HuH-7.5 (cell line): ENCODE data around the gene RBMS3.
"Not testable (repeated sequence)": the region's sequence is repeated elsewhere in the genome, so short reads cannot be mapped to it uniquely, and the experiment has no call there.

Experiments
- DNase-seq: peaks from one replicate; pipeline ENCODE4 v3.0.0; 2011; ENCODE audit warnings: low spot score

Gene RBMS3

DNA sequence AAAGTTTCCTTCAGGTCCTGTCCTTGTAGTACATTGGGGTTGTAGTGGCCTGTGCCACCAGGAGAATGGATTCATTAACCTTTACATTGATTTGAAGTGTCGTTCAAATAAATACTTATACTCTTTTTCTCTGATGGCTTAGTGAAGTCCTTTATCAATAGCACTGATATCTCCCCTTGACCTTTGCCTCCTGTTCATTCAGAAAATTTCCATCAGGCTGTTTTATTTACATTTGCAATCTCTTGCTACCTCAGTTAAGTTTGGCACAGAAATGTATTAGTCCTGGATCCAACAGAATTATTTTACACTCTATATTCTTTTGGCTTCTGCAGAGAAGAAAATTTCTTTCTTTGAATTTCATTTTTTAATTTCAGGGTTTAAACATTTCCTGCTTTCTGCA is 497.0 kb downstream of the RBMS3 start:
- no peak for DNase-seq

DNA sequence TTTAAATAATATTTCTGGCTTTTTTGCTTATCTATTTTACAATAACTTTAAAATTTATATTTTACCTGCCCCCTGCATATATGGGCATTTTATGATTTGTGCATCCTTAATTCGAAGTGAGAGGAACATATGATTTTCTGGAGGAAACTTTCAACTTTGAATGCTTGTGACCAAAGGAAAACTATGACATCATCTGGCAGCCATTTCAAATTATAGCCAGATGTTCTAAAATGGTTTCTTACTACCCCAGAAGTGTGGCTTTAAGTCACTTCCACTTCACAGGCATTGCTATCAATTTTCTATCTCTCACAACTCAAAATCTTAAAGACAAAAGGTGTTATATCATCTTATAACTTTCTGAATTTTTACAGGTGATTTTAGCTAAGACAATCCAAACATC is 508.8 kb downstream of the RBMS3 start:
- DNase-seq: no peak

DNA sequence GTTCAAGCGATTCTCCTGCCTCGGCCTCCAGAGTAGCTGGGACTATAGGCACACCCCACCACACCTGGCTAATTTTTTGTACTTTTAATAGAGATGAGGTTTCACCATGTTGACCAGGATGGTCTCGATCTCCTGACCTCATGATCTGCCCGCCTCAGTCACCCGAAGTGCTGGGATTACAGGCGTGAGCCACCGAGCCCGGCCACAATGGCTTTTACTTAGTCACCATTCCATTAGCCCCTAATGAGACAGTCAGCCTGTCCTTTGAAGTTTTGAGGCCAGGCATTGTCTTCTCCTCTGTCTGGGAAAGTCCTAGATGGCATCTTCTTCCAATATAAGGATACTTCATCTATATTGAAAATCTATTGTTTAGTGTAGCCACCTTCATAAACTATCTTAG is 515.9 kb downstream of the RBMS3 start:
- DNase-seq: no peak

DNA sequence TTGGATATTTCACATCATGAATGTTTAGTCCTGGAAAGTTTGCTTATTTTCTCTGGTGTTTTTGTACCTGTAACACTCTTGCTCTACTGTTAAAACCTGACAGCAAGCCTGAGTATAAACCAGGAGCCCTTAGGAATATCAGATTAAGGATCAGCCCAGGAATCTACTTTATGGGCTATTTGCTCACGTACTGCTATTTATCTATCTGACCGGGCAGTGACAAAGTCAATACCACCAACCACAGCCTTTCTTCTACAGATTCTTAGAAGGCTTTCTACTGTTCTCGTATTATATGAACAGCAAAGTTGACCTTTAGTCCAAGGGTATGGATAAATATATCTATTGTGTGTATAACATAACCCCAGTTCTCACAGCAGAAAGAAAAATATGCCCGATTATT is 521.2 kb downstream of the RBMS3 start:
- peak; percentile 7 for DNase-seq

DNA sequence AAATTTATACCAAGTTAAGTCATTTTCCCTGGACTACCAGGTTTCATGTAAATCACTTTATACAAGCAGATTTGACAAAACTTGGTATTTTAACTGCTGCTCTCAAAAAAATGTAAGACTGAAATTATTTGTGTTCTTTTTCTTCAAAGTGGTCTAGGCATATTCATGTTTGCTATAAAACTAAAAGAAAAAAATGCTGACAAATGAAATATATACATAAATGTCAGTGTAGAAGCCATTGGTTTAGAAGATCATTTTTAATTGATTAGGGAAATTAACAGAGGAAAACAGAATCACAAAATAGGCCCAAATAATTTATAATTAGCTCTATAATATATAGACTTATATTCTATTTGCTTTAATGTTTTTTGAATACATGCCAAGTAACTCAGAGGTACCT is 523.2 kb downstream of the RBMS3 start:
- no peak for DNase-seq

DNA sequence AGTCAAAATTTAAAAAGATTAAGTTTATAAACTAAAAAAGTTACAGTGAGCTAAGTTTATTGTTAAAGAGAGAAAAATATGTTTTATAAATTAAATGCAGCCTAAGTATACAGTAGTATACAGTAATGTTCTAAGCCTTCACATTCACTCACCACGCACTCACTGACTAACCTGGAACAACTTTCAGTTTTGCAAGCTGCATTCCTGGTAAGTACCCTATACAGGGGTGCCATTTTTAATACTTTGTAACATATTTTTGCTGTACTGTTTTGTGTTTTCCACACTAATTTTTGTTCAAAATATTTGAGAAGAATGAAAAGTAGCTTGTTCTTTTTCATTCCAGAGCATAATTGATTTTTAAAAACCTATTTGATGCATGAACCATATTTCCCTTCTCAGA is 524.9 kb downstream of the RBMS3 start:
- no peak for DNase-seq

DNA sequence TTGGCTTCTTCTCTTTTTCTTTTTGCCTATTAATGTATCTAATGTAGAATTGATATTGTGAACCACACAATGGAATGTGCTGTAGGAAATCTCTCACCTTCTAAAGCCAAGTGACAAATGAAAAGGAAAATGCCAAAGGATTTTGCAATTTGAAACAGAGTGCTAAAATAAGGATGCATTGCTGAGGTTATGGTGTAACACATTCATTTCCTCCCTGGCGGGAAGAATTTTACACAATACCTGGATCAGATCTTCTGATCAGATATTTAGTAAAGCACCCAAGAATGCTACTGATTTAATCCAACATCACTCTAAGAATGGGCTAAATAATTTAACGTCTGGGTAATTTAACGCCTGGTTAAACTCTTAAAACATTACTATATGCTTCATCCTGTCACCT is 527.5 kb downstream of the RBMS3 start:
- DNase-seq: not testable (repeated sequence)

DNA sequence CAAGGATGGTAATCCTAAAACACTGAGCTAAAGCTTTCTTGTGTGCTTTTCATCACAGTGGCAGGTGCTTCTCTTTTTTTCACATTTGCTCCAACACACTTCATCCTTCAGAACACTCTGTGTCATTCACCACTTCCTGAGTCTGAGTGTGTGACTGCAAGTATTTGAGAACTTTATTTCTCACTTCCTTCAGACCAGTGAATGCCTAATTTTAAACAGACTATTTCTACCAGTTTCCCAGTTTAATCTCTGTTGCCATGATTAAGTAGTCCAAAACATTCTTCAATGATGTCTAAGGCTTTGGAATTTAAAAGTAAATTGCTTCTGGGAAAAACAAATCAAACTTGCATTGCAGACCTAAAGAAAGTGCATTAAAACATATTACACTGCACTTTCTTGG is 541.2 kb downstream of the RBMS3 start:
- no peak for DNase-seq

DNA sequence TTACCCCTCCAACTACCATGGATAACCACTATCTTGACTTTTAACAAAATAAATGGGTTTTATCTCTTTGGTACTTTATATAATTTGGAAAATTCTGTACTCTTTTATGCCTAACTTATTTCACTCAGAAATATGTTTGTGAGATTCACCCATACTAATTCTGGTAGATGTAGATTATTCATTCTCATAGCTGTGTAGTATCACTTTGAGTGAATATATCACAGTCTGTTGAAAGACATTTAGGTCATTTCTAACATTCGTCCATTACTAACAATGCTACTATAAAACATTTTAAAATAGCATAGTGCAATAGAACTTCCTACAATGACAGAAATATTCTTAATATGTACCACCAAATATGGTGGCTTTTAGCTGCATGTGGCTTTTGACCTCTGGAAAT is 542.4 kb downstream of the RBMS3 start:
- no peak for DNase-seq

DNA sequence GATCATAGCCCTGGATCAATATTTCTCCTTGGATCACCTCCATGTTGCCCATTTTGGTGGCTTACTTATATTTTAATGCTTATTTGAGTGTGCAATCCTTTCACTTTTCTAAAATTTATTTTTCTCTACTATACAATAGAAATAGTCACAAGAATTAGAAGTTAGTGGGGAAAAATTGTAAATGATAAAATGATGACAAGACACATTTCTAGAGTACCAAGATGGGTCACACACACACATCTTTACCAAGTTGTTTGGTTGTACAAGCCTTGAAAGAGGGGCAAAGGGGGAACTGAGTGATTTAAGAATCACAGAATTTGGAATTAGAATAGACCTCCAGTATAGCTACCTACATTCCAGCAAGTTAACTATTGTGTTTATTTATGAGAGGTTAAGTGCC is 545.8 kb downstream of the RBMS3 start:
- no peak for DNase-seq

DNA sequence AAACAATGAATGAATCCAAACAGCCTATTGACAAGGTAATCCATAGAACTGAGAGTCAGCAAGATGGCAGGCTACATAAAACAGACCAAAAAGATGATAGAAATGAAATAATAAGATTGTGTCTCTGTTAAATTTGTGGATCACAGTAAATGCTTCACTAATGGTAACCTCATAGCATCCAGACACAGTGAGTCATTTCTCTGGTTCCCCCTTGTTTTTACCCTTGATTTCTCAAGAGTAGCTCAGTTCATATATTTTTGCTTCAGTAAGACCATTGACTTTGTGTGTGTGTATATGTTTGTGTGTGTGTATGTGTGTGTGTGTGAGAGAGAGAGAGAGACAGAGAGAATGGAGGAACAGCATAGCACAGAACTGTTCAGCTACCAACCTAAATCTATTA is 546.9 kb downstream of the RBMS3 start:
- DNase-seq: no peak

DNA sequence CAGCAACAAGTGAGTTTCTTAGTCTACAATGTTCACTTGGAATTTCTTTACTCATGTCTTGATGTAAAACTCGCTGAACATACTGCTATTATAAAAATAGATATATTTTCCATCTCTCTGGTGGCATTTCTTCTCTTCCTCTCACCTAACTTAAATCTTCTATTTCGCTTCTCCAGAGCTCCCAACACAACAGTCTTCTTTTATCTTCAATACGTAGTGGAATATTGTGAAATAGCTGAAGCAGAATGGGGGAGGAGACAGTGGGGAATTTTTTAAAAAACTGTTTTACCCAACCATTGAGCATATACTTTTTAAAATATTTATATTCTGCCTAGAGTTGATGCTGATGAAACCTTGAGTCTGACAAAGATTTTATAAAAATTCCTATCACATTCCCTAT is 548.5 kb downstream of the RBMS3 start:
- DNase-seq: no peak

DNA sequence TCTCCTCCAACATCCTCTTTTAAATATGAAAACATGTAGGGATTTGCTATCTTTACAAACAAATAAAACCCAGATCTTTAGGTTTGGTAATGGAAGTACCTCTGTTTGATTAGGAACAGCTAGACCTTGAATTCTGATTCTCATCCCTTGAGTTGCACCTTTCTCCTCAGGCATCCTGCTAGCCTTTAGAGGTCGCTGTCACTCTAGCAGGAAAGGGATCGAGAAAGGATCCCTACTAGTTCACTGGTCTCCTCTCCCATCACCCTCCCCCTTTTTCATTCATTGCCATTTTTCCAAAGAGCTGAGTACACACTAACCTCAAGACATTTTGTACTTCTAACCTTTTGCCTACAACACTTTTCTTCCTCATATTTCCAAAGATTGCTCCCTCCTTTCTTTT is 569.8 kb downstream of the RBMS3 start:
- DNase-seq: no peak

DNA sequence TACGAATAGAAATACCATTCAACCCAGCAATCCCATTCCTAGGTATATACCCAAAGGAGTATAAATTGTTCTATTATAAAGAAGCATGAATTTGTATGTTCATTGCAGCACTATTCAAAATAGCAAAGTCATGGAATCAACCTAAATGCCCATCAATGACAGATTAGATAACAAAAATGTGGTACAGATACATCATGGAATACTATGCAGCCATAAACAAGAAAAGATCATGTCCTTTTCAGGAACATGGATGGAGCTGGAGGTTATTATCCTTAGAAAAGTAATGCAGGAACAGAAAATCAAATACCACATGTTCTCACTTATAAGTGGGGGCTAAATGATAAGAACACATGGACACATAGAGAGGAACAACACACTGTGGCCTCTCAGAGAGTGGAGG is 571.9 kb downstream of the RBMS3 start:
- no peak for DNase-seq

DNA sequence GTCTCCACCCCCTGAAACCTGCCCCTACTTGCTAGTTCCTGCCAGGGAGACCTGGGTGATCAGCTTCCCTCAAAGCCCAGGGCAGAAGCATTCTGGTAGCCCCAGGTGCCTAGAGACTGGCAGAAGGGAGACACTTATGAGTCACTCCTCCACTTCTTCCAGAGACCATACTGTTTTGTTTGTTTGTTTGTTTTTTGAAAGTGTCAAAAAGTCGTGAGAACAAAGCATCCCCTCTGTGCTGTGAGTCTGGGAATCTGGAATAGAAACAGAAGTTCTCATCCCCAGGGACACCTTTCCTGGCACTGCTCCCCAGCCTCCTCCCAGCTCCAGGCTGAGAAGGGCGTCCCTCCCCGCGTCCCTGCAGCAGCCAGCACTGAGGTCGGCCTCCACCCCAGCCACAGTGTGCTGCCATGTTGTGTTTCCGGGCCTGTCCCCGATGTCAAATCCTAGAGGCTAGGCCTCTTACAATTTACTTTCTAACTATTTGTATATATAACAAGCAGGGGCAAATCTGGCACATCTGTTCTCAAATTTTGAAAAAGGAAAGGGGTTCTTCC is 573.0 kb downstream of the RBMS3 start:
- no peak for DNase-seq

DNA sequence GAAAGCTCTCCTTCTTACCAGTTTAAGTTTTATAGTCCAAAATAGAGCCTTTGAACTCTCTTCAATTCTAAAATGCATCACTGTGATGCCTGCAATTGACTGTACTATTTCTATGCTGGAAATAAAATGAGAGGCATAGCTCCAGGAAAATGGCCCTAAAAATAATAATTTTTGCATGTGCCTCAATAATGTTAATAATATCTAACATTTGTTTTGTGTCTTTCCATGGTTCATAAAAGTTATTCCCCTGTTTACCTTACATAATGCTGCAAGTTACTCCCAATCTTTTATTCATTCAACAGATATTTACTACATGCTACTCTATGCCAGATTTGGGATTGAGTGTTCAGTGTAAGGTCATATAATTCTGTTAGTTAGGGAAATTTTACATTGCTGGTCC is 574.0 kb downstream of the RBMS3 start:
- DNase-seq: no peak

DNA sequence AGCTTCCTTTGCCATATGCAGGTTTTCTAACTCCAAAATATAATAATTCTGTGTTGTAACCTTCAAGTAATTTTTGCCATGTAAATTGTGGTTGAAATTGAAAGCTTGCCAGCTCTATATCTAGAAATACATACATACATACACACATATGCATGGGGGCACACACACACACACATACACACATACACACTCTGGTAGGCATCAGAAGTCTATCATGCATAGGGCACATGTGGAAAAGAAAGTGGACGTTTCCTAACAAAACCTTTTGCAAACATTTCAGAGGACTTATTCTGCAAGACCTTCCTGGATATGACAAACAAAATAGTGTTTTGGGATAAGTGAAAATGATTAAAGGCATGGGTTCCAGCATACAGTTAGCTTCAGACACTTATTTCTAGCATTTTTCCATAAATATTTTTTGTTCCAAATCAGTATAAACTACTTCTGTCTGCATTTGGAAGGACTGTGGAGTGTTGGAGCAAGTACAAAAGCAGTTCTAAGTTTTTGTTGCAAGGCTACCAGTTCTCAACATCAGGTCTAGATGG is 578.9 kb downstream of the RBMS3 start:
- no peak for DNase-seq

DNA sequence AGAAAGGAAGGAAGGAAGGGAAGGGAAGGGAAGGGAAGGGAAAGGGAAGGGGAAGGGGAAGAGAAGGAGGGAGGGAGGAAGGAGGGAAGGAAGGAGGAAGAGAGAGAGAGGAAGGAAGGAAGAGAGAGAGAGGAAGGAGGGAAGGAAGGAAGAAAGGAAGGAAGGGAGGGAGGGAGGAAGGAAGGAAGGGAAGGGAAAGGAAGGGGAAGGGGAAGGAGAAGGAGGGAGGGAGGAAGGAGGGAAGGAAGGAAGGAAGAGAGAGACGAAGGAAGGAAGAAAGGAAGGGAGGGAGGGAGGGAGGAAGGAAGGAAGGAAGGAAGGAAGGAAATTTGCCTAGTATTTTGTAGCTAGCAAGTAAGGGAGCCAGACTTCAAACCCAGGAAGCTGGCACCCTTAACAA is 583.9 kb downstream of the RBMS3 start:
- no peak for DNase-seq

DNA sequence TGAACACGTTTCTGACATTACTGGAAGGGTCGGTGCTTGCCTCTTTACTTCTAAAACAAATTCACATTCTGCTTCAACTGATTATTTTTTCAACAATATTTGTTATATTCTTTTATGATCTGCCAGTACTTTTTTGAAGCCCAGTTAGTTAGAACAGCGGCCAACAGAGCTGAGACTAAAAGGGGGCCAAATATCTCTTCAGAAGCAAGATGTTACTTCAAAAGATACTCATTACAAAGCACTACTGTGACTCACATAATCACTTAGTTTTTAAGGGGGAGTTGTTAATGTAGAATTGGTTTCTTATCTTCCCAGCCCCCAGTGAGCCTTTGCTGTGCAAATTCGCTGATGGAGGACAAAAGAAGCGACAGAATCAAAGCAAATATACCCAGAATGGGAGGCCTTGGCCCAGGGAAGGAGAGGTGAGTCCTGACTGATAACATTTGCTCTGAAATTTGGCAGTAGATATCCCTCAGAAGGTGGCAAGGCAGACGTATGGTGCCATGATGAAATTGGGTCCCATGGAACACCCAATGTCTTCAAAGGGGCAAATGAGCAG is 587.8 kb downstream of the RBMS3 start:
- DNase-seq: no peak

DNA sequence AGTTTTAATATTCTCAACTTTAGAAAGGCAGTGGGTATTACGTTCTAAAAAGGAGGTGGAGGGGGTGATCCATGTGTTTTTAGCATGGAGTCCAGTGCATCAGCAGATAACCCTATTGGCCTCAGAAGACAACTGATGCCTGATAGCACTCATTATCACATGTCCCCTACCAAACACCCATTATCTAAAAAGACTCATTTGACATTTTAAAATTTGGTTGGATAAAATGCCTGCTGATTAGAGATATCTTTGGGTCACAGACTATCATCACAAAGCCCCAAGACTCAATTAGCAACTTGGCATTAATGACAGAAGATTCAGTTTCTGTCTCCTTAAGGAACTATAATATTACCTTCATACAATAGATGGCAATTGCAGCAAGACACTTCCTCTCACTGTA is 589.3 kb downstream of the RBMS3 start:
- DNase-seq: no peak

DNA sequence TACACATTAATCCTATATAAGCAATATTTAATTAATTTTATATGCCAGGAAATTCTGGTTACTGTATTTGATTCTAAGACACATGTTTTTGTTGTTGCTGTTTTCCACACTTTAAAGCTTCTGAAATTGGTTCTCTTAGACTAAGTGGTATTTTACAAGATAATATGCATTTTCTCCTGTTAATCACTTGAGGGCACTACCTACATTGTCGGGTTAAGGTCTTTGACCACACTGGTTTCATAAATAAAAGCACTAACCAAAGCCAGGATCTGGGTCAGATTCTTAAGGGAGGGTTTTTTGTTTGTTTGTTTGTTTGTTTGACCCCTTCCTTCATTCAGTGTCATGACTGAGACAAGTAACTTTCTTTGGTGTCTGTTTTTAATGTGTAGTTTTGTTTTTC is 590.2 kb downstream of the RBMS3 start:
- DNase-seq: no peak

DNA sequence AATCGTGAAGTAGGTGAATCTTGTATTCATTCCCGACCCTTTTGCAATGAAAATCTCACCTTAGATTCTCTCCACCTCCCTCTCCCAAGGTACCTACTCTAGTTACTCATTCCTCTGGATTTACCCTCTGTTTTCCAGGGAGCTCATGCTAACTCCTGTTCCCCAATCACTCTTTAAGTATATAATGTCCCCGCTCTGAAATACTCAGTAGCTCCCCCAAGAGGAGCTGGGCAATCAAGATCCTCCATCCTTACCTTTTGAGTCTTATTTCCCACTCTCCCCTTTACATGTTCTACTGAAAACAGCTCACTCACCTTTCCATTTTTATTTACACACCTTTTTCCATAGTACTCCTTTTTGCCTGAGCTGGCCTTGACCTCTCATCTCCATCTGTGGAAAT is 599.9 kb downstream of the RBMS3 start:
- DNase-seq: no peak

DNA sequence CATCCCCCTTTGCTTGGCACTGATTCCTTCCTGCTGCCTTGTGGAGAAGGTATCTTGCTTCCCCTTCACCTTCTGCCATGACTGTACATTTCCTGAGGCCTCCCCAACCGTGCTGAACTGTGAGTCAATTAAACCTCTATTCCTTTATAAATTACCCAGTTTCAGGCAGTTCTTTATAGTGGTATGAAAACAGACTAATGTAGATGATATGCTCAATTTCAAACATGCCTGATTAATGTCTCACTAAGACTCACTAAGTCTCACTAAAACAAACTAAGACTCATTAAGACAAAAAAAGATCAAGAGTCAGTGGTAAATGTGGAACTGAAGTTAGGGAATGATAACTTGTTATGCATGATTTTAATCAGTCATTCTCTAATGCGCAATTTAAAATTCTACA is 606.6 kb downstream of the RBMS3 start:
- no peak for DNase-seq

DNA sequence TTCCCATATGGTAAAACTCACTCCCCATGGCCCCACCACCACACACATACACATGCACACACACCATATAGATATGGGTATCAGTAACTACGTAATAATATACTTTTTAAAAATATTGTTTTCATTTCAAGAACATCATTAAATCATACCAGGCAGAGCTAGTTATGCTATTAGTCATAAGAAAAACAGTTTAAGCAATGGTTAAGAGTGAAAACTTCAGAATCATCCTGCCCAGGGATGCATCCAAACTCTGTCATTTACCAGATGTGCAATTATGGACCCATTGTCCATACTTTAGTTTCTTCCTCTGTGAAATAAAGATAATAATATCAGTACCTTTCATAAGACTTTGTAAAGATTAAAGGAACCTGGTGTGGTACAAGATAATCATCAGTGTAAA is 608.3 kb downstream of the RBMS3 start:
- no peak for DNase-seq

DNA sequence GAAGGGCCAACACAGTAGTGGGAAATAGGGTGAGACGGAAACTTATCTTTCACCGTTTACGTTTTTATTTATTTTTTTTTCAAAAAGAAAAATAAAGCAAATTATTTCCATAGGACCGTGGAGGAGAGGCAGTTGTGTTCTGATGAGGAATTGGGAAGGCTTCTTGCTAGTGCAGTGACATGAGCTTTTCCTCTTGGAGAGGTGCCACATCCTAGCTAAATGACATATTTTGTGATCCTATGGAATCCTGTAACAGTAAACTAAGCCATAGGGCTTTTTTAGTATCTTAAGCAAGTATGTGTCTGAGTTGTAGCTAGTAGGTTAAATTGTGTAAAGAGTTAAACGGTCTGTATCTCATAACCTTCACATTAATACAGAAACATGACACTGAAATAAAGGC is 609.9 kb downstream of the RBMS3 start:
- DNase-seq: no peak
